Retinal pigment epithelial cell (primary cell): ENCODE measurements around the gene MAP1S.

Source experiments
- DNase-seq: peaks from one replicate; pipeline ENCODE4 v3.0.0-alpha.2; 2010; ENCODE audit warnings: low read depth
- H3K4me3 ChIP-seq: 2 replicates; pipeline ENCODE4 v1.5.1; 2011; ENCODE audit warnings: mild to moderate bottlenecking, low read length, control low read depth, moderate library complexity
- CTCF ChIP-seq: conservative IDR thresholded peaks from 2 replicates; pipeline ENCODE4 v1.5.1; 2011; ENCODE audit warnings: low read depth, low read length, control low read depth, inconsistent platforms

MAP1S gene

GRCh38 chr19:17686023-17686521 is 33.2 kb upstream of the MAP1S start:
- no peak for DNase-seq
- H3K4me3 ChIP-seq: no peak overlapping the region
- TF ChIP-seq CTCF: no peak

GRCh38 chr19:17686592-17687024 is 32.7 kb upstream of the MAP1S start:
- no peak for TF ChIP-seq CTCF
- no peak overlapping the region for H3K4me3 ChIP-seq
- DNase-seq: no peak

- no peak overlapping the region for H3K4me3 ChIP-seq
- TF ChIP-seq CTCF: no peak
- DNase-seq: no peak
These were observed 32.0 kb upstream of the MAP1S start for GRCh38 chr19:17687141-17687856.

GRCh38 chr19:17687857-17688784 is 31.2 kb upstream of the MAP1S start, which contains the start of gene UNC13A:
UNC13A (minus strand) TSS chr19:17688354; CDS start chr19:17688199, 155 bp downstream.
- no peak for DNase-seq

GRCh38 chr19:17688853-17689595 is 30.3 kb upstream of the MAP1S start:
- no peak for DNase-seq
- no peak overlapping the region for H3K4me3 ChIP-seq
- TF ChIP-seq CTCF: no peak

More at GRCh38 chr19:17687857-17688784, 31.2 kb upstream of the MAP1S start, which contains the start of gene UNC13A:
- TF ChIP-seq CTCF: no peak
- no peak within 1 kb of the TSS for H3K4me3 ChIP-seq

GRCh38 chr19:17692566-17692965 is 26.7 kb upstream of the MAP1S start:
- DNase-seq: no peak
- H3K4me3 ChIP-seq: no peak overlapping the region
- TF ChIP-seq CTCF: no peak
